ENCODE measurements around the gene C2CD3. TPM values are rescaled to one million over a fixed set of nuclear protein-coding genes. Genes with fewer than 3 reads are reported as not detected.

Gene C2CD3
- total RNA-seq, 2 experiments from 2014 or later: 31.9 to 35.1 TPM

GRCh38 chr11:74091549-74091948, 79.3 kb downstream of the C2CD3 start:
- H3K4me3 ChIP-seq (ENCODE audit: low read length): no peak overlapping the region
- CTCF ChIA-PET: no interaction called here
- Mint-ChIP-seq H3K27ac (no peak overlapping the region), H3K4me3 (no peak overlapping the region), H3K4me1 (ENCODE audit: low read depth) (no peaks in the 10 kb centered on the region), H3K36me3 (ENCODE audit: low read depth) (peaks cover 64% of the 10 kb centered on the region), H3K27me3 (no peaks in the 10 kb centered on the region), H3K9me3 (no peaks in the 10 kb centered on the region)
- no peaks in the 10 kb centered on the region for H3K4me1 ChIP-seq (ENCODE audit: insufficient read depth, low read length)
- no peaks in the 10 kb centered on the region for H3K27me3 ChIP-seq (ENCODE audit: control insufficient read depth in 1 of 2, insufficient read depth in 2 of 2, low read length in 2 of 2)
- no peak for TF ChIP-seq CTCF (IDR thresholded peaks at IDR 0.05)
- H3K9me3 ChIP-seq (ENCODE audit: control insufficient read depth in 1 of 2, insufficient read depth in 1 of 2, low read length in 2 of 2): no peaks in the 10 kb centered on the region
- H3K36me3 ChIP-seq (ENCODE audit: insufficient read depth, low read length): peaks cover 60% of the 10 kb centered on the region
- POLR2A ChIA-PET: no interaction called here
- DNase-seq (no peak), ATAC-seq (ENCODE audit: poor library complexity) (no peak)
- intact Hi-C loops (cut with DNase I, micrococcal nuclease): loop anchor here in 1 of 2 experiments (2.0 kb wide), 1 partner anchor 127 kb away; no protein-coding TSS in a partner anchor
- no peak overlapping the region for H3K27ac ChIP-seq (ENCODE audit: low read depth in 1 of 2, low read length in 2 of 2)

GRCh38 chr11:74090701-74091100, 80.1 kb downstream of the C2CD3 start:
- no peak for ATAC-seq (ENCODE audit: poor library complexity)
- POLR2A ChIA-PET: no interaction called here

GRCh38 chr11:74086242-74086884, 84.4 kb downstream of the C2CD3 start:
- no peak for TF ChIP-seq CTCF (IDR thresholded peaks at IDR 0.05)
- peaks cover 48% of the 10 kb centered on the region for H3K36me3 ChIP-seq (ENCODE audit: insufficient read depth, low read length)
- intact Hi-C loops (cut with DNase I, micrococcal nuclease): no loop called here
- DNase-seq: peak in 2 of 14 experiments; percentile 15 to 33
- POLR2A ChIA-PET: interaction anchor here (1.3 kb wide), 1 partner anchor 116 kb away, joined by 3 read pairs; no protein-coding TSS in a partner anchor
- Mint-ChIP-seq H3K36me3 (ENCODE audit: low read depth) (peaks cover 65% of the 10 kb centered on the region), H3K4me3 (no peak overlapping the region), H3K4me1 (ENCODE audit: low read depth) (no peaks in the 10 kb centered on the region), H3K9me3 (no peaks in the 10 kb centered on the region), H3K27ac (peak overlapping the region; percentile 65), H3K27me3 (no peaks in the 10 kb centered on the region)
- no peaks in the 10 kb centered on the region for H3K27me3 ChIP-seq (ENCODE audit: control insufficient read depth in 1 of 2, insufficient read depth in 2 of 2, low read length in 2 of 2)
- peak; percentile 68 for ATAC-seq (ENCODE audit: poor library complexity)
- no peaks in the 10 kb centered on the region for H3K4me1 ChIP-seq (ENCODE audit: insufficient read depth, low read length)
- H3K4me3 ChIP-seq (ENCODE audit: low read length): no peak overlapping the region
- H3K9me3 ChIP-seq (ENCODE audit: control insufficient read depth in 1 of 2, insufficient read depth in 1 of 2, low read length in 2 of 2): no peaks in the 10 kb centered on the region
- CTCF ChIA-PET: interaction anchor here (1.3 kb wide), 1 partner anchor 122 kb away, joined by 4 read pairs; no protein-coding TSS in a partner anchor
- H3K27ac ChIP-seq (ENCODE audit: low read depth in 1 of 2, low read length in 2 of 2): no peak overlapping the region

More at GRCh38 chr11:74090701-74091100, 80.1 kb downstream of the C2CD3 start:
- Mint-ChIP-seq H3K36me3 (ENCODE audit: low read depth) (peaks cover 64% of the 10 kb centered on the region), H3K4me3 (no peak overlapping the region), H3K27ac (no peak overlapping the region), H3K27me3 (no peaks in the 10 kb centered on the region), H3K4me1 (ENCODE audit: low read depth) (no peaks in the 10 kb centered on the region), H3K9me3 (no peaks in the 10 kb centered on the region)
- intact Hi-C loops (cut with DNase I, micrococcal nuclease): loop anchor here (1.0 to 2.0 kb wide), 2 partner anchors 126 kb away; no protein-coding TSS in a partner anchor
- peak in 4 of 14 experiments; percentile 19 to 52 (median 38) for DNase-seq
- Histone ChIP-seq H3K36me3 (ENCODE audit: insufficient read depth, low read length) (peaks cover 59% of the 10 kb centered on the region), H3K4me1 (ENCODE audit: insufficient read depth, low read length) (no peaks in the 10 kb centered on the region), H3K27me3 (ENCODE audit: control insufficient read depth in 1 of 2, insufficient read depth in 2 of 2, low read length in 2 of 2) (no peaks in the 10 kb centered on the region), H3K27ac (ENCODE audit: low read depth in 1 of 2, low read length in 2 of 2) (no peak overlapping the region), H3K4me3 (ENCODE audit: low read length) (no peak overlapping the region), H3K9me3 (ENCODE audit: control insufficient read depth in 1 of 2, insufficient read depth in 1 of 2, low read length in 2 of 2) (no peaks in the 10 kb centered on the region)
- TF ChIP-seq CTCF (IDR thresholded peaks at IDR 0.05): no peak
- CTCF ChIA-PET: no interaction called here
